HepG2 (cell line): Measurements from ENCODE around the gene EPHX1. TPM values are rescaled to one million over a fixed set of nuclear protein-coding genes. Genes with fewer than 3 reads are reported as not detected.

Experiments
- AFF4 ChIP-seq: sonication (generic); formaldehyde crosslinking; IDR thresholded peaks from 2 replicates; pipeline ENCODE4 v1.4.0; 2020; ENCODE audit warnings: missing genetic modification reagents
- ELF1 ChIP-seq: sonication (generic); formaldehyde crosslinking; IDR thresholded peaks from 2 replicates; pipeline ENCODE4 v1.4.0; 2020; ENCODE audit warnings: missing genetic modification reagents
- ETV5 ChIP-seq: IDR thresholded peaks from 2 replicates; pipeline ENCODE4 v1.6.1; 2018; ENCODE audit warnings: missing biosample characterization, missing genetic modification reagents, inconsistent platforms, borderline replicate concordance
- GZF1 ChIP-seq: sonication (generic); formaldehyde crosslinking; IDR thresholded peaks from 2 replicates; pipeline ENCODE4 v1.5.1; 2020; ENCODE audit warnings: mild to moderate bottlenecking, missing genetic modification reagents
- KDM5A ChIP-seq: fragments of 200-600 bp; sonication (generic); IDR thresholded peaks from 2 replicates; pipeline ENCODE4 v1.7.0; 2018; ENCODE audit warnings: antibody characterized with exemption, mild to moderate bottlenecking, low read length, borderline replicate concordance
- SETDB1 ChIP-seq: sonication (generic); formaldehyde crosslinking; IDR thresholded peaks from 2 replicates; pipeline ENCODE4 v1.5.1; 2020; ENCODE audit warnings: missing genetic modification reagents, mild to moderate bottlenecking, borderline replicate concordance
- ZNF512 ChIP-seq: sonication (generic); formaldehyde crosslinking; IDR thresholded peaks from 2 replicates; pipeline ENCODE4 v1.4.0; 2020; ENCODE audit warnings: mild to moderate bottlenecking, missing genetic modification reagents
- ZNF678 ChIP-seq: sonication (generic); formaldehyde crosslinking; IDR thresholded peaks from 2 replicates; pipeline ENCODE4 v1.4.0; 2020; ENCODE audit warnings: mild to moderate bottlenecking, missing genetic modification reagents
- ZNF878 ChIP-seq: sonication (generic); formaldehyde crosslinking; IDR thresholded peaks from 2 replicates; pipeline ENCODE4 v1.8.1; 2023; ENCODE audit warnings: mild to moderate bottlenecking, missing genetic modification reagents, moderate library complexity
- polyA plus RNA-seq, 8 experiments: library from polyadenylated mRNA; depleted of rRNA in 3 of 8; stranded (reverse) in 7 of 8; unstranded in 1 of 8; fragments of >200 nt; fragmentation: Illumina TruSeq in 4 of 8; extraction: Trizol in 4 of 8; gene quantifications; 2 replicates each; pipeline versions ENCODE4 v1.2.1 to v1.2.3, GENCODE V29; 2011 to 2016; ENCODE audit warnings: low read depth in 4 of 8, missing spikeins in 1 of 8, mixed read lengths in 1 of 8; ENCODE audit not compliant: insufficient read depth in 1 of 8
- total RNA-seq, 5 experiments: library from RNA; depleted of rRNA; stranded (reverse); fragments of >200 nt; fragmentation: Illumina TruSeq; extraction: Trizol; gene quantifications; 2 replicates each; pipeline ENCODE4 v1.2.3, GENCODE V29; 2016; ENCODE audit warnings: low read depth in 1 of 5

Gene EPHX1
- total and polyA plus RNA-seq, 2 of the 13 experiments (the other 11 are each of a cell fraction or from before 2014, with no cell fraction given) = 27.7 to 36.5 TPM

- TF ChIP-seq ETV5 (CRISPR knock-in tag) = no peak
- no peak for TF ChIP-seq ELF1
- TF ChIP-seq AFF4 (CRISPR knock-in tag) = no peak
- no peak for TF ChIP-seq ZNF512 (CRISPR knock-in tag)
- no peak for TF ChIP-seq ZNF678 (CRISPR knock-in tag)
- no peak for TF ChIP-seq ZNF878 (CRISPR knock-in tag)
- TF ChIP-seq KDM5A = no peak
- TF ChIP-seq GZF1 (CRISPR knock-in tag) = no peak
- no peak for TF ChIP-seq SETDB1 (CRISPR knock-in tag)
Observed at GRCh38 chr1:225762002-225762441, 47.9 kb upstream of the EPHX1 start (continued).
